ENCODE measurements around the gene ABCC5.

ABCC5 gene

GRCh38 chr3:183930086-183930485 lies 87.6 kb downstream of the ABCC5 start:
- Histone ChIP-seq H3K36me3 (ENCODE audit: insufficient read depth, low read length) (peaks cover 38% of the 10 kb centered on the region), H3K4me3 (no peak overlapping the region), H3K9me3 (ENCODE audit: low read depth, low read length) (no peaks in the 10 kb centered on the region), H3K27ac (no peak overlapping the region), H3K9ac (ENCODE audit: insufficient read length) (no peak overlapping the region)
- DNase-seq (ENCODE audit: low read depth, low spot score): no peak
- TF ChIP-seq FOXP2 (optimal IDR thresholded peaks at IDR 0.05; ENCODE audit: control extremely low read depth, extremely low read length, insufficient read depth) (no peak), POLR2AphosphoS5 (IDR thresholded peaks at IDR 0.05; ENCODE audit: borderline replicate concordance, low read depth, low read length) (no peak), EZH2 (IDR thresholded peaks at IDR 0.05) (no peak)

- Histone ChIP-seq H3K9me3 (ENCODE audit: low read depth, low read length) (no peaks in the 10 kb centered on the region), H3K36me3 (ENCODE audit: insufficient read depth, low read length) (peaks cover 54% of the 10 kb centered on the region), H3K4me3 (no peak overlapping the region), H3K27ac (no peak overlapping the region), H3K9ac (ENCODE audit: insufficient read length) (no peak overlapping the region)
- no peak for DNase-seq (ENCODE audit: low read depth, low spot score)
- TF ChIP-seq EZH2 (IDR thresholded peaks at IDR 0.05): no peak
- TF ChIP-seq FOXP2 (optimal IDR thresholded peaks at IDR 0.05; ENCODE audit: control extremely low read depth, extremely low read length, insufficient read depth): no peak
- TF ChIP-seq POLR2AphosphoS5 (IDR thresholded peaks at IDR 0.05; ENCODE audit: borderline replicate concordance, low read depth, low read length): no peak
Observed at GRCh38 chr3:183927059-183927458, 90.6 kb downstream of the ABCC5 start.

GRCh38 chr3:183924956-183925355 lies 92.7 kb downstream of the ABCC5 start:
- H3K27ac ChIP-seq: no peak overlapping the region
- no peak overlapping the region for H3K4me3 ChIP-seq
- H3K9me3 ChIP-seq (ENCODE audit: low read depth, low read length): no peaks in the 10 kb centered on the region
- H3K9ac ChIP-seq (ENCODE audit: insufficient read length): no peak overlapping the region
- H3K36me3 ChIP-seq (ENCODE audit: insufficient read depth, low read length): peaks cover 62% of the 10 kb centered on the region
- no peak for TF ChIP-seq FOXP2 (optimal IDR thresholded peaks at IDR 0.05; ENCODE audit: control extremely low read depth, extremely low read length, insufficient read depth)
- no peak for TF ChIP-seq EZH2 (IDR thresholded peaks at IDR 0.05)
- TF ChIP-seq POLR2AphosphoS5 (IDR thresholded peaks at IDR 0.05; ENCODE audit: borderline replicate concordance, low read depth, low read length): no peak
- no peak for DNase-seq (ENCODE audit: low read depth, low spot score)

GRCh38 chr3:183924543-183924942 lies 93.1 kb downstream of the ABCC5 start:
- Histone ChIP-seq H3K9ac (ENCODE audit: insufficient read length) (no peak overlapping the region), H3K27ac (no peak overlapping the region), H3K36me3 (ENCODE audit: insufficient read depth, low read length) (peaks cover 62% of the 10 kb centered on the region), H3K4me3 (no peak overlapping the region), H3K9me3 (ENCODE audit: low read depth, low read length) (no peaks in the 10 kb centered on the region)
- TF ChIP-seq EZH2 (IDR thresholded peaks at IDR 0.05) (no peak), POLR2AphosphoS5 (IDR thresholded peaks at IDR 0.05; ENCODE audit: borderline replicate concordance, low read depth, low read length) (no peak), FOXP2 (optimal IDR thresholded peaks at IDR 0.05; ENCODE audit: control extremely low read depth, extremely low read length, insufficient read depth) (no peak)
- no peak for DNase-seq (ENCODE audit: low read depth, low spot score)

- H3K36me3 ChIP-seq (ENCODE audit: insufficient read depth, low read length): peaks cover 51% of the 10 kb centered on the region
- no peak for DNase-seq (ENCODE audit: low read depth, low spot score)
- H3K9me3 ChIP-seq (ENCODE audit: low read depth, low read length): no peaks in the 10 kb centered on the region
- no peak overlapping the region for H3K9ac ChIP-seq (ENCODE audit: insufficient read length)
- H3K4me3 ChIP-seq: no peak overlapping the region
- H3K27ac ChIP-seq: no peak overlapping the region
- no peak for TF ChIP-seq POLR2AphosphoS5 (IDR thresholded peaks at IDR 0.05; ENCODE audit: borderline replicate concordance, low read depth, low read length)
- no peak for TF ChIP-seq EZH2 (IDR thresholded peaks at IDR 0.05)
- no peak for TF ChIP-seq FOXP2 (optimal IDR thresholded peaks at IDR 0.05; ENCODE audit: control extremely low read depth, extremely low read length, insufficient read depth)
Observed at GRCh38 chr3:183922421-183922820, 95.3 kb downstream of the ABCC5 start.

- no peak overlapping the region for H3K27ac ChIP-seq
- no peak for TF ChIP-seq EZH2 (IDR thresholded peaks at IDR 0.05)
- TF ChIP-seq FOXP2 (optimal IDR thresholded peaks at IDR 0.05; ENCODE audit: control extremely low read depth, extremely low read length, insufficient read depth): no peak
- TF ChIP-seq POLR2AphosphoS5 (IDR thresholded peaks at IDR 0.05; ENCODE audit: borderline replicate concordance, low read depth, low read length): no peak
- peaks cover 42% of the 10 kb centered on the region for H3K36me3 ChIP-seq (ENCODE audit: insufficient read depth, low read length)
- H3K4me3 ChIP-seq: no peak overlapping the region
- no peak overlapping the region for H3K9ac ChIP-seq (ENCODE audit: insufficient read length)
- H3K9me3 ChIP-seq (ENCODE audit: low read depth, low read length): no peaks in the 10 kb centered on the region
- DNase-seq (ENCODE audit: low read depth, low spot score): no peak
Observed at GRCh38 chr3:183921096-183921495, 96.6 kb downstream of the ABCC5 start.

- Histone ChIP-seq H3K36me3 (ENCODE audit: insufficient read depth, low read length) (peaks cover 39% of the 10 kb centered on the region), H3K9ac (ENCODE audit: insufficient read length) (no peak overlapping the region), H3K9me3 (ENCODE audit: low read depth, low read length) (no peaks in the 10 kb centered on the region), H3K27ac (no peak overlapping the region), H3K4me3 (no peak overlapping the region)
- no peak for TF ChIP-seq FOXP2 (optimal IDR thresholded peaks at IDR 0.05; ENCODE audit: control extremely low read depth, extremely low read length, insufficient read depth)
- TF ChIP-seq POLR2AphosphoS5 (IDR thresholded peaks at IDR 0.05; ENCODE audit: borderline replicate concordance, low read depth, low read length): no peak
- TF ChIP-seq EZH2 (IDR thresholded peaks at IDR 0.05): no peak
- DNase-seq (ENCODE audit: low read depth, low spot score): no peak
Observed at GRCh38 chr3:183920416-183920815, 97.3 kb downstream of the ABCC5 start.

- no peak for TF ChIP-seq FOXP2 (optimal IDR thresholded peaks at IDR 0.05; ENCODE audit: control extremely low read depth, extremely low read length, insufficient read depth)
- TF ChIP-seq EZH2 (IDR thresholded peaks at IDR 0.05): no peak
- TF ChIP-seq POLR2AphosphoS5 (IDR thresholded peaks at IDR 0.05; ENCODE audit: borderline replicate concordance, low read depth, low read length): no peak
- H3K27ac ChIP-seq: no peak overlapping the region
- no peak for DNase-seq (ENCODE audit: low read depth, low spot score)
- H3K9me3 ChIP-seq (ENCODE audit: low read depth, low read length): no peaks in the 10 kb centered on the region
- H3K4me3 ChIP-seq: no peak overlapping the region
- H3K36me3 ChIP-seq (ENCODE audit: insufficient read depth, low read length): peaks cover 21% of the 10 kb centered on the region; the same call in 1 of the 2 replicates
- H3K9ac ChIP-seq (ENCODE audit: insufficient read length): no peak overlapping the region
Observed at GRCh38 chr3:183918178-183918577, 99.5 kb downstream of the ABCC5 start.

- no peak overlapping the region for H3K4me3 ChIP-seq
- TF ChIP-seq FOXP2 (optimal IDR thresholded peaks at IDR 0.05; ENCODE audit: control extremely low read depth, extremely low read length, insufficient read depth): no peak
- TF ChIP-seq POLR2AphosphoS5 (IDR thresholded peaks at IDR 0.05; ENCODE audit: borderline replicate concordance, low read depth, low read length): no peak
- TF ChIP-seq EZH2 (IDR thresholded peaks at IDR 0.05): no peak
- H3K27ac ChIP-seq: no peak overlapping the region
- H3K9ac ChIP-seq (ENCODE audit: insufficient read length): no peak overlapping the region
- H3K9me3 ChIP-seq (ENCODE audit: low read depth, low read length): no peaks in the 10 kb centered on the region
- H3K36me3 ChIP-seq (ENCODE audit: insufficient read depth, low read length): peaks cover 17% of the 10 kb centered on the region; the same call in 1 of the 2 replicates
- DNase-seq (ENCODE audit: low read depth, low spot score): no peak
Observed at GRCh38 chr3:183917776-183918175, 99.9 kb downstream of the ABCC5 start.

Measured in SK-N-MC (cell line).